Measurements from ENCODE around the gene ARHGDIG. TPM values are rescaled to one million over a fixed set of nuclear protein-coding genes. Genes with fewer than 3 reads are reported as not detected.

Gene ARHGDIG
- total RNA-seq, 1 experiment from 2014 or later = 2.4 TPM

DNA sequence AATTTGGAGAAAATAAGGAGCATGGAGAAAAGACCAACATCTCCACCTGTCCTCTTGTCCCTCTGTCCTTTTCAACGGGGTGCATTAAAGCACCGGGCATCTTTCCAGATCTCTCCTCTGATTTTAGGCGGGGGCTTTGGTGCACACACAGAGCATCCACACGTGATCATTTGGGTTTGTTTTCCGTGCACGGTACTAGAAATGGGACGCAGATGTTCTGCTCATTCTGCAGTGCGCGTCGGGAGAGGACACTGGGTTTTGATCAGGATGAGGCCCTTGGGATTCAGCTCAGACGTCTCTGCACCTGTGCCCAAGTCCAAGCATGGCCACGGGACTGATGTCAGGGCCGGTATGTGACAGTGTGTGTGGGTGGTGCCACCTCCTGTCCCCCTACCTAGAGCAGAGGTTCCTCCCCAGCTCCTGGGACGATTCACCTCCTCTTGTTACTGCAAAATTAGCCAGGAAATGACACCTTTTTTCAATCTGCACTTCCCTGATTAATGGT is 34.5 kb downstream of the ARHGDIG start:
- intact Hi-C loops (cut with micrococcal nuclease; ENCODE audit: unreplicated experiment) (no loop called here), in situ Hi-C loops (cut with HindIII; ENCODE audit: low pct_unique_long_range_greater_than_20kb, low sequenced_read_pairs) (no loop called here)
- TF ChIP-seq SIN3A (IDR thresholded peaks at IDR 0.05; ENCODE audit: borderline replicate concordance, insufficient read depth, low read depth, low read length) = no peak
- no peak for TF ChIP-seq POLR2AphosphoS5 (IDR thresholded peaks at IDR 0.05; ENCODE audit: low read depth, low read length)
- TF ChIP-seq, protein P1, sequence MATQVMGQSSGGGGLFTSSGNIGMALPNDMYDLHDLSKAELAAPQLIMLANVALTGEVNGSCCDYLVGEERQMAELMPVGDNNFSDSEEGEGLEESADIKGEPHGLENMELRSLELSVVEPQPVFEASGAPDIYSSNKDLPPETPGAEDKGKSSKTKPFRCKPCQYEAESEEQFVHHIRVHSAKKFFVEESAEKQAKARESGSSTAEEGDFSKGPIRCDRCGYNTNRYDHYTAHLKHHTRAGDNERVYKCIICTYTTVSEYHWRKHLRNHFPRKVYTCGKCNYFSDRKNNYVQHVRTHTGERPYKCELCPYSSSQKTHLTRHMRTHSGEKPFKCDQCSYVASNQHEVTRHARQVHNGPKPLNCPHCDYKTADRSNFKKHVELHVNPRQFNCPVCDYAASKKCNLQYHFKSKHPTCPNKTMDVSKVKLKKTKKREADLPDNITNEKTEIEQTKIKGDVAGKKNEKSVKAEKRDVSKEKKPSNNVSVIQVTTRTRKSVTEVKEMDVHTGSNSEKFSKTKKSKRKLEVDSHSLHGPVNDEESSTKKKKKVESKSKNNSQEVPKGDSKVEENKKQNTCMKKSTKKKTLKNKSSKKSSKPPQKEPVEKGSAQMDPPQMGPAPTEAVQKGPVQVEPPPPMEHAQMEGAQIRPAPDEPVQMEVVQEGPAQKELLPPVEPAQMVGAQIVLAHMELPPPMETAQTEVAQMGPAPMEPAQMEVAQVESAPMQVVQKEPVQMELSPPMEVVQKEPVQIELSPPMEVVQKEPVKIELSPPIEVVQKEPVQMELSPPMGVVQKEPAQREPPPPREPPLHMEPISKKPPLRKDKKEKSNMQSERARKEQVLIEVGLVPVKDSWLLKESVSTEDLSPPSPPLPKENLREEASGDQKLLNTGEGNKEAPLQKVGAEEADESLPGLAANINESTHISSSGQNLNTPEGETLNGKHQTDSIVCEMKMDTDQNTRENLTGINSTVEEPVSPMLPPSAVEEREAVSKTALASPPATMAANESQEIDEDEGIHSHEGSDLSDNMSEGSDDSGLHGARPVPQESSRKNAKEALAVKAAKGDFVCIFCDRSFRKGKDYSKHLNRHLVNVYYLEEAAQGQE (IDR thresholded peaks at IDR 0.05; ENCODE audit: insufficient read depth in 1 of 2, low read depth in 2 of 2, low read length in 1 of 2) = no peak
- TF ChIP-seq TCF7L2 (IDR thresholded peaks at IDR 0.05; ENCODE audit: low read depth, low read length) = no peak
- TF ChIP-seq, protein P2, sequence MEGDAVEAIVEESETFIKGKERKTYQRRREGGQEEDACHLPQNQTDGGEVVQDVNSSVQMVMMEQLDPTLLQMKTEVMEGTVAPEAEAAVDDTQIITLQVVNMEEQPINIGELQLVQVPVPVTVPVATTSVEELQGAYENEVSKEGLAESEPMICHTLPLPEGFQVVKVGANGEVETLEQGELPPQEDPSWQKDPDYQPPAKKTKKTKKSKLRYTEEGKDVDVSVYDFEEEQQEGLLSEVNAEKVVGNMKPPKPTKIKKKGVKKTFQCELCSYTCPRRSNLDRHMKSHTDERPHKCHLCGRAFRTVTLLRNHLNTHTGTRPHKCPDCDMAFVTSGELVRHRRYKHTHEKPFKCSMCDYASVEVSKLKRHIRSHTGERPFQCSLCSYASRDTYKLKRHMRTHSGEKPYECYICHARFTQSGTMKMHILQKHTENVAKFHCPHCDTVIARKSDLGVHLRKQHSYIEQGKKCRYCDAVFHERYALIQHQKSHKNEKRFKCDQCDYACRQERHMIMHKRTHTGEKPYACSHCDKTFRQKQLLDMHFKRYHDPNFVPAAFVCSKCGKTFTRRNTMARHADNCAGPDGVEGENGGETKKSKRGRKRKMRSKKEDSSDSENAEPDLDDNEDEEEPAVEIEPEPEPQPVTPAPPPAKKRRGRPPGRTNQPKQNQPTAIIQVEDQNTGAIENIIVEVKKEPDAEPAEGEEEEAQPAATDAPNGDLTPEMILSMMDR (IDR thresholded peaks at IDR 0.05) = no peak
- DNase-seq (ENCODE audit: low read depth, low spot score) (no peak), ATAC-seq (no peak)
- no peaks in the 10 kb centered on the region for H3K9me3 ChIP-seq (ENCODE audit: control insufficient read depth, insufficient read depth, low read depth, low read length)
- CTCF ChIA-PET = no interaction called here
- H3K27me3 ChIP-seq (ENCODE audit: control insufficient read depth, insufficient read depth, low read length) = no peaks in the 10 kb centered on the region
- no peak overlapping the region for H3K4me3 ChIP-seq (ENCODE audit: low read depth in 2 of 2, low read length in 2 of 2)
- no TSS peak for BruUV-seq (replicated peaks)
- no peak overlapping the region for H3K27ac ChIP-seq (ENCODE audit: low read length)
- POLR2A ChIA-PET = interaction anchor here (0.5 kb wide), 1 partner anchor 107 kb away, joined by 3 read pairs; no protein-coding TSS in a partner anchor
- no peaks in the 10 kb centered on the region; the same call in 1 of the 2 replicates for H3K36me3 ChIP-seq (ENCODE audit: control insufficient read depth, insufficient read depth, low read length)
- no peaks in the 10 kb centered on the region for H3K4me1 ChIP-seq (ENCODE audit: control insufficient read depth, insufficient read depth, low read length)

DNA sequence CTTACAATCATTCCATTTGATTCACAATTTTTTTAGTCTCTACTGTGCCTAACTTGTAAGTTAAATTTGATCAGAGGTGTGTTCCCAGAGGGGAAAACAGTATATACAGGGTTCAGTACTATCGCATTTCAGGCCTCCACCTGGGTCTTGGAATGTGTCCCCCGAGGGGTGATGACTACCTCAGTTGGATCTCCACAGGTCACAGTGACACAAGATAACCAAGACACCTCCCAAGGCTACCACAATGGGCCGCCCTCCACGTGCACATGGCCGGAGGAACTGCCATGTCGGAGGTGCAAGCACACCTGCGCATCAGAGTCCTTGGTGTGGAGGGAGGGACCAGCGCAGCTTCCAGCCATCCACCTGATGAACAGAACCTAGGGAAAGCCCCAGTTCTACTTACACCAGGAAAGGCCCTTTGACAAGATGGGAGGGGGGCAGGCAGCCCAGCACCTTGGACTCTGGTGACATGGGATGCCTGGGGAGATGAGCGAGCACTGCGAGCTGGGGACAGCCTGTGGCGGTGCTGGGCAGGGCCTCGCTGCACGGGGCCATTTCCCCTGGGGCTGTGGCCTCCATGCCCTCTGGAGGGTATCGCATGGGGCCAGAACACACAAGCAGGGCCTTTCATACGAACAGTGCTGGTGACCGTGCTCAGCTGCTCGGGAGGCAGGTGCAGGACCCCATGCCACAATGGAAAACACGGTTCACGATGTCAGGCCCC is 36.5 kb downstream of the ARHGDIG start:
- no peak overlapping the region for H3K4me3 ChIP-seq (ENCODE audit: low read depth in 2 of 2, low read length in 2 of 2)
- ATAC-seq = no peak
- H3K9me3 ChIP-seq (ENCODE audit: control insufficient read depth, insufficient read depth, low read depth, low read length) = no peaks in the 10 kb centered on the region
- intact Hi-C loops (cut with micrococcal nuclease; ENCODE audit: unreplicated experiment) = no loop called here
- H3K36me3 ChIP-seq (ENCODE audit: control insufficient read depth, insufficient read depth, low read length) = no peaks in the 10 kb centered on the region; the same call in 1 of the 2 replicates
- in situ Hi-C loops (cut with HindIII; ENCODE audit: low pct_unique_long_range_greater_than_20kb, low sequenced_read_pairs) = no loop called here
- no peak overlapping the region for H3K27ac ChIP-seq (ENCODE audit: low read length)
- ChIA-PET CTCF (no interaction called here), POLR2A (no interaction called here)
- H3K4me1 ChIP-seq (ENCODE audit: control insufficient read depth, insufficient read depth, low read length) = no peaks in the 10 kb centered on the region; the same call in 1 of the 2 replicates
- TF ChIP-seq SIN3A (IDR thresholded peaks at IDR 0.05; ENCODE audit: borderline replicate concordance, insufficient read depth, low read depth, low read length) = no peak
- TF ChIP-seq, protein P1 (IDR thresholded peaks at IDR 0.05; ENCODE audit: insufficient read depth in 1 of 2, low read depth in 2 of 2, low read length in 1 of 2) = no peak
- TF ChIP-seq POLR2AphosphoS5 (IDR thresholded peaks at IDR 0.05; ENCODE audit: low read depth, low read length) = no peak
- TF ChIP-seq, protein P2 (IDR thresholded peaks at IDR 0.05) = no peak
- no peak for TF ChIP-seq TCF7L2 (IDR thresholded peaks at IDR 0.05; ENCODE audit: low read depth, low read length)
- no TSS peak for BruUV-seq (replicated peaks)
- no peak for DNase-seq (ENCODE audit: low read depth, low spot score)
- no peaks in the 10 kb centered on the region for H3K27me3 ChIP-seq (ENCODE audit: control insufficient read depth, insufficient read depth, low read length)

Data from Panc1 (cell line).